HL-60 (cell line): ENCODE data around the gene RGS10.
A peak's percentile ranks its signal among the peaks of the same experiment; 100 is the strongest.

ENCODE experiments used
- DNase-seq, 2 experiments: peaks; one replicate each; pipeline ENCODE4 v3.0.0-alpha.2; 2010 to 2020; ENCODE audit warnings: low read depth in 1 of 2, low spot score in 1 of 2
- H3K27ac ChIP-seq: fragments of 250-450 bp; sonication (Bioruptor Pico); replicated peaks from 2 replicates; pipeline ENCODE4 v1.5.1; 2020; ENCODE audit warnings: mild to moderate bottlenecking, moderate library complexity
- H3K27me3 ChIP-seq: fragments of 250-450 bp; sonication (Bioruptor Pico); 2 replicates; pipeline ENCODE4 v1.5.1; 2021; ENCODE audit warnings: mild to moderate bottlenecking, moderate library complexity; ENCODE audit not compliant: insufficient read depth, poor library complexity, severe bottlenecking
- H3K4me3 ChIP-seq: replicated peaks from 2 replicates; pipeline ENCODE4 v1.5.1; 2011; ENCODE audit warnings: mild to moderate bottlenecking, control low read depth, low read length; ENCODE audit not compliant: insufficient read depth
- GABPA ChIP-seq: IDR thresholded peaks from 2 replicates; pipeline ENCODE4 v1.6.1; 2012; ENCODE audit warnings: low read depth
- POLR2AphosphoS5 ChIP-seq: IDR thresholded peaks from 2 replicates; pipeline ENCODE4 v1.6.1; 2012; ENCODE audit warnings: low read depth
- SPI1 ChIP-seq: IDR thresholded peaks from 2 replicates; pipeline ENCODE4 v1.6.1; 2012; ENCODE audit warnings: low read depth, mild to moderate bottlenecking, borderline replicate concordance
- TF ChIP-seq, protein P1 (sequence below): IDR thresholded peaks from one replicate; pipeline ENCODE4 v1.5.1; 2011; ENCODE audit warnings: low read length, control low read depth, inconsistent platforms; ENCODE audit not compliant: insufficient read depth
- TF ChIP-seq, protein P2 (sequence below): IDR thresholded peaks from 2 replicates; pipeline ENCODE4 v1.6.1; 2012; ENCODE audit warnings: low read depth; ENCODE audit not compliant: insufficient replicate concordance

RGS10 gene

DNA sequence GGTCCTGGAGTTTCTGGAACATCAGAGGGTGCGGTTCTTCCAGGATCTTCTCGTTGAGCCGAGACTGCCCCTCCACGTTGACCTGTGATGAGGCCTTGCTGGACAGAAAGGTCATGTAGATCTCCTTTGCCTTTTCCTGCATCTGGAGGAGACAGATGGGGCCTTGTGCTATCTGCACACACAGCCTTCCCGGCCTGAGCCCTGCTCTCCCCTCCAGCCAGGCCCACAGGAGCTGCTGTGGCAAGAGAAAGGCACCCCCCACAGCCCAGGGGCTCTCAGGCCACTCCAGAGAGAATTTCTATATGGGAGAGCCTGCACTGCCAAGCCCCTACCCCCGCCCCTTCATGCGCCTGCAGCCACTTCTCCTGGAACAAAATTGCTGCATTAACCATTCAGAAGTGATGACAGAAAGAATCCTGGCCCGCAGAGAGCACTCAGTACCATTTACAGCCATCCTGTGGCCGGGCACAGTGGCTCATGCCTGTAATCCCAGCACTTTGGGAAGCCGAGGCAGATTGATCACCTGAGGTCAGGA, 26.9 kb downstream of the RGS10 start:
- no peak for DNase-seq
- Histone ChIP-seq H3K27me3 (no peaks in the 10 kb centered on the region), H3K4me3 (no peak overlapping the region), H3K27ac (peak overlapping the region; percentile 93)
- TF ChIP-seq GABPA: no peak
- TF ChIP-seq, protein P1, sequence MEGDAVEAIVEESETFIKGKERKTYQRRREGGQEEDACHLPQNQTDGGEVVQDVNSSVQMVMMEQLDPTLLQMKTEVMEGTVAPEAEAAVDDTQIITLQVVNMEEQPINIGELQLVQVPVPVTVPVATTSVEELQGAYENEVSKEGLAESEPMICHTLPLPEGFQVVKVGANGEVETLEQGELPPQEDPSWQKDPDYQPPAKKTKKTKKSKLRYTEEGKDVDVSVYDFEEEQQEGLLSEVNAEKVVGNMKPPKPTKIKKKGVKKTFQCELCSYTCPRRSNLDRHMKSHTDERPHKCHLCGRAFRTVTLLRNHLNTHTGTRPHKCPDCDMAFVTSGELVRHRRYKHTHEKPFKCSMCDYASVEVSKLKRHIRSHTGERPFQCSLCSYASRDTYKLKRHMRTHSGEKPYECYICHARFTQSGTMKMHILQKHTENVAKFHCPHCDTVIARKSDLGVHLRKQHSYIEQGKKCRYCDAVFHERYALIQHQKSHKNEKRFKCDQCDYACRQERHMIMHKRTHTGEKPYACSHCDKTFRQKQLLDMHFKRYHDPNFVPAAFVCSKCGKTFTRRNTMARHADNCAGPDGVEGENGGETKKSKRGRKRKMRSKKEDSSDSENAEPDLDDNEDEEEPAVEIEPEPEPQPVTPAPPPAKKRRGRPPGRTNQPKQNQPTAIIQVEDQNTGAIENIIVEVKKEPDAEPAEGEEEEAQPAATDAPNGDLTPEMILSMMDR: no peak
- TF ChIP-seq POLR2AphosphoS5: no peak
- no peak for TF ChIP-seq SPI1
- TF ChIP-seq, protein P2, sequence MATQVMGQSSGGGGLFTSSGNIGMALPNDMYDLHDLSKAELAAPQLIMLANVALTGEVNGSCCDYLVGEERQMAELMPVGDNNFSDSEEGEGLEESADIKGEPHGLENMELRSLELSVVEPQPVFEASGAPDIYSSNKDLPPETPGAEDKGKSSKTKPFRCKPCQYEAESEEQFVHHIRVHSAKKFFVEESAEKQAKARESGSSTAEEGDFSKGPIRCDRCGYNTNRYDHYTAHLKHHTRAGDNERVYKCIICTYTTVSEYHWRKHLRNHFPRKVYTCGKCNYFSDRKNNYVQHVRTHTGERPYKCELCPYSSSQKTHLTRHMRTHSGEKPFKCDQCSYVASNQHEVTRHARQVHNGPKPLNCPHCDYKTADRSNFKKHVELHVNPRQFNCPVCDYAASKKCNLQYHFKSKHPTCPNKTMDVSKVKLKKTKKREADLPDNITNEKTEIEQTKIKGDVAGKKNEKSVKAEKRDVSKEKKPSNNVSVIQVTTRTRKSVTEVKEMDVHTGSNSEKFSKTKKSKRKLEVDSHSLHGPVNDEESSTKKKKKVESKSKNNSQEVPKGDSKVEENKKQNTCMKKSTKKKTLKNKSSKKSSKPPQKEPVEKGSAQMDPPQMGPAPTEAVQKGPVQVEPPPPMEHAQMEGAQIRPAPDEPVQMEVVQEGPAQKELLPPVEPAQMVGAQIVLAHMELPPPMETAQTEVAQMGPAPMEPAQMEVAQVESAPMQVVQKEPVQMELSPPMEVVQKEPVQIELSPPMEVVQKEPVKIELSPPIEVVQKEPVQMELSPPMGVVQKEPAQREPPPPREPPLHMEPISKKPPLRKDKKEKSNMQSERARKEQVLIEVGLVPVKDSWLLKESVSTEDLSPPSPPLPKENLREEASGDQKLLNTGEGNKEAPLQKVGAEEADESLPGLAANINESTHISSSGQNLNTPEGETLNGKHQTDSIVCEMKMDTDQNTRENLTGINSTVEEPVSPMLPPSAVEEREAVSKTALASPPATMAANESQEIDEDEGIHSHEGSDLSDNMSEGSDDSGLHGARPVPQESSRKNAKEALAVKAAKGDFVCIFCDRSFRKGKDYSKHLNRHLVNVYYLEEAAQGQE: no peak

DNA sequence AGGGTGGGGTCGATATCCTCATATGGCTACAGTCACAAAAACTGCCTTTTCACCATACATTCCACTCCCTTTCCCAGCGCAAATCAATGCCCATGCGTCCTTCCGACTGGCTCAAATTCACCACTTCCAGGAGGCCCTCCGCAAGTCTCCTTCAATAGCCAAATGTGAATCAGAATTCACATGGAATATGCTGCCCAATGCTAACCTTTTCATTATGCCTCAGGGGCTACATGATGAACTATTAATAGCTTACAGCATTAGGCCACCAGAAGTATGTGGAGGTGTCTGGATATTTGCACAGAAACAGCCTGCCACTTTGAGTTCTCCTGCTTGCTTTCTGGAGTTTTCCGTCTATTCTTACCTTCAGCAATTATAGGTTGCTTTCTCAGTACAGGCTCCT, 27.7 kb downstream of the RGS10 start:
- TF ChIP-seq SPI1: no peak
- TF ChIP-seq, protein P1: no peak
- no peak overlapping the region for H3K27ac ChIP-seq
- no peaks in the 10 kb centered on the region for H3K27me3 ChIP-seq
- no peak overlapping the region for H3K4me3 ChIP-seq
- DNase-seq: no peak

DNA sequence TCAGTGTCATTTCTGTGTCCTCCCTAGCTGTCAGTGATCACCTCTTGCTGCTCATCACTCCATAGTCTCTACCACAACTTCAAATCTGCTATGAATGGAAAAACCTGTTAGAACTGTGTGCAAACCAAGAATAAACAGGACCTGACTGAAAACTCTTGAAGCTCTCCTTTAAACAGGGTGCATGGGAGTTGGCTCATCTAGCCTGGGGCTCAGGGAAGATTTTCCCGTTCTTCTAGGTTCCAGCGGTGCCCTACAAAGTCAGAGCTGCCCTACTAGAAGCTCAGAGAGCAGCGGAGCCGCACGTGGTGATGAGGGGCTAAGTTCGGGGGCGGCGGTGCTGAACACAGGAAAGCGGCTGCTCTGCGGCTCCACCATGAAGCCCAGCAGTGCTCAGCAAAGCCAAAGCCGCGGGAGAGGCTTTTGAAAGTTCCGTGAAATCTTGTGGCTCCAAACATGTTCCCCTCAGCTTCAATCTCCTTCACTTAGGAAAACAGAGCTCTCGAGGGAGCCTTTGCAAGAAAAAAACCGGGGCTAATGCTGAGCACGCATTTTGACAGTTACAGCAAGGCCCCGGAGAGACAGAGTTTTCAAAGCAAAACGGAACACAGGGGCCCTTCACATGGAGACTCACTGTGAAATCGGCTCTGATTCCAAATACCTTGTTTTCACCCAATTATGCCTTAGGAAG, 30.5 kb downstream of the RGS10 start:
- no peaks in the 10 kb centered on the region for H3K27me3 ChIP-seq
- H3K4me3 ChIP-seq: no peak overlapping the region
- TF ChIP-seq, protein P1: no peak
- TF ChIP-seq, protein P2: no peak
- no peak for DNase-seq
- no peak overlapping the region for H3K27ac ChIP-seq

DNA sequence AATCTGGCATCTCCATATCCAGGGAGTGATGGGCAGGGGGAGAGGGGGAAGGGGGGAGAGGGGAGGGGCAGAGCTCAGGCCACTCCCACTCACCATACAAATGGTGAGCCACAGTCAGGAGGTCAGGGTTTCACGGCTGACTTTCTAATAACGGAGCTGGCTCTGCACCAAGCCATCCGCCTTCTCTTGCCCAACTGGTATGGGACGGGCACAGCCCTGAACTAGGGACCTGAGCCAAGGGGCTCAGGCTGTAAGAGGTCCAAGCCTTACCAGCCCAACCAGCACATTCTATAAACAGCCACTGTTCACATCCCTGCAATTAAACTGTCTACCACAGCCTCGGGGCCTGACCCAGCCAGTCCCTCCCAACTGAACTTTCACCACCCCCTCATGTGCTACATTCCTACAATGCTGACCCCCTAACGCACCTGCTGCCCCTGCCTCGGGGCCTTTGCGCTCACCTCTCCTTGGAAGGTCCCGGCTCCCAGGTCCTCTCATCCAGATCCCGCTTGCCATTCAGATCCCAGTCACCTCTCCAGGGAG, 32.5 kb downstream of the RGS10 start:
- Histone ChIP-seq H3K4me3 (no peak overlapping the region), H3K27me3 (no peaks in the 10 kb centered on the region), H3K27ac (no peak overlapping the region)
- no peak for DNase-seq
- TF ChIP-seq POLR2AphosphoS5 (no peak), GABPA (no peak), SPI1 (no peak)
- TF ChIP-seq, protein P1: no peak
- TF ChIP-seq, protein P2: no peak
